ENCODE data around the gene ATP6V0E2.

The ATP6V0E2 gene

GRCh38 chr7:149862156-149862555, 11.6 kb upstream of the ATP6V0E2 start:
- DNase-seq (ENCODE audit: low read depth): no peak
- H3K4me3 ChIP-seq (ENCODE audit: control insufficient read depth, low read depth, low read length): no peak overlapping the region
- TF ChIP-seq CTCF (IDR thresholded peaks at IDR 0.05; ENCODE audit: control insufficient read depth, insufficient read depth, low read depth, low read length, missing control alignments): no peak

- TF ChIP-seq CTCF (IDR thresholded peaks at IDR 0.05; ENCODE audit: control insufficient read depth, insufficient read depth, low read depth, low read length, missing control alignments): no peak
- no peak for DNase-seq (ENCODE audit: low read depth)
- H3K4me3 ChIP-seq (ENCODE audit: control insufficient read depth, low read depth, low read length): no peak overlapping the region
These were observed 10.3 kb upstream of the ATP6V0E2 start for GRCh38 chr7:149863500-149863899.

DNA sequence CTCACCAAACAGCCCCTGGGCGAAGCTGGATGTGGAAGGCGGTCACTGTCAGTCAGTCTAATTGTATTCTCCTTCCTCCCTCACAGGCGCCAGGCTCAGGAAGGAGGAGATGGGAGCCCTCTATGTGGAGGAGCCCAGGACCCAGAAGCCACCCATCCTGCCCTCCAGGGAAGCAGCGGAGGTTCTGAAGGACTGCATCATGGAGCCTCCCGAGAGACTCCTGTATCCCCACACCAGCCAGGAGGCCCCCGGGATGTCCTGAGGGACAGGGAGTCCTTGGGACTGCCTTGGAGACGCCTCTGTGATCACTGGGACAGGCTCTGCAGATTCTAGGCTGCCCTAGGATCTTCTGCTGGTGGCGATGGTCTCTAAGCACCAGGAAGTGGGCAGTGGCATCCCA, 9.7 kb upstream of the ATP6V0E2 start:
- no peak for DNase-seq (ENCODE audit: low read depth)
- no peak overlapping the region for H3K4me3 ChIP-seq (ENCODE audit: control insufficient read depth, low read depth, low read length)
- no peak for TF ChIP-seq CTCF (IDR thresholded peaks at IDR 0.05; ENCODE audit: control insufficient read depth, insufficient read depth, low read depth, low read length, missing control alignments)

DNA sequence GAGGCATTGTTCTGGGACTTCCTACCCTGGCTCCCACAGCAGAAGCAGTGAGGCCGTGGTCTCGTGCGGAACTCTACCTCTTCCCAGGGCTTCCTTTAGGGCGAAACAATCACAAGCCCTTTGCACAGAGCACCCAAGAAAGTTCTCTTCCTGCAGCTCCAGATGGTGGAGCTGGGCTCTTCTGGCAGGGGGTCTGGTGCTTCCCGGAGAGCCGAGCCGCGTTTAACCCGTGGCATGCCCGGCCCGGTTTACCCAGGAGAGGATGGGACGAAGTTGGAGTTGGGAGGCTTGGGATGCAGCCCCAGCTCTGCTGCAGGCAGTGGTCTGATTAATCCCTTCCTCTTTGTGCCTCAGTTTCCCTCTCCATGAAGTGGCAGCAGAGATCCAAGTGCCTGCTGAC, 9.0 kb upstream of the ATP6V0E2 start:
- no peak for DNase-seq (ENCODE audit: low read depth)
- TF ChIP-seq CTCF (IDR thresholded peaks at IDR 0.05; ENCODE audit: control insufficient read depth, insufficient read depth, low read depth, low read length, missing control alignments): no peak

DNA sequence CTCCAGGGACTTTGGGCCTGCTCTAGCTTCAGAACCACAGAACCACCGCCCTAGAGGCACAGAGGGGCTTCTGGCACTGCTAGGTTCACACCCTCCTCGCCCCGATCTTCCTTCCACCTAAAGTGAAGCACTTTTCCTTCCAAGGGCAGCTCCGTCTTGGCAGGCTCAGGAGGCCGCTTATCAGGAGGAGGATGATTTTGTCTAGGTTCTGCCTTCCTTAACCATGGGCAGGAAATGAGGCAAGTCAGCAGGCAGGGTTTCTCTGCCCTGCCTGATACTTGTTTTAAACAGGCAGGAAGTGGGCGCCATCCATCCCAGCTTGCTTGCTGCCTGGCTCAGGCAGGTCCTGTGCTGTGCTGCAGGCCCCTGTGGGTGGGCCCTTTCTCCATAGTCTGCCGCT, 8.3 kb upstream of the ATP6V0E2 start:
- TF ChIP-seq CTCF (IDR thresholded peaks at IDR 0.05; ENCODE audit: control insufficient read depth, insufficient read depth, low read depth, low read length, missing control alignments): no peak
- no peak overlapping the region for H3K4me3 ChIP-seq (ENCODE audit: control insufficient read depth, low read depth, low read length)
- no peak for DNase-seq (ENCODE audit: low read depth)

More for the DNA sequence above, 9.0 kb upstream of the ATP6V0E2 start:
- H3K4me3 ChIP-seq (ENCODE audit: control insufficient read depth, low read depth, low read length): no peak overlapping the region

DNA sequence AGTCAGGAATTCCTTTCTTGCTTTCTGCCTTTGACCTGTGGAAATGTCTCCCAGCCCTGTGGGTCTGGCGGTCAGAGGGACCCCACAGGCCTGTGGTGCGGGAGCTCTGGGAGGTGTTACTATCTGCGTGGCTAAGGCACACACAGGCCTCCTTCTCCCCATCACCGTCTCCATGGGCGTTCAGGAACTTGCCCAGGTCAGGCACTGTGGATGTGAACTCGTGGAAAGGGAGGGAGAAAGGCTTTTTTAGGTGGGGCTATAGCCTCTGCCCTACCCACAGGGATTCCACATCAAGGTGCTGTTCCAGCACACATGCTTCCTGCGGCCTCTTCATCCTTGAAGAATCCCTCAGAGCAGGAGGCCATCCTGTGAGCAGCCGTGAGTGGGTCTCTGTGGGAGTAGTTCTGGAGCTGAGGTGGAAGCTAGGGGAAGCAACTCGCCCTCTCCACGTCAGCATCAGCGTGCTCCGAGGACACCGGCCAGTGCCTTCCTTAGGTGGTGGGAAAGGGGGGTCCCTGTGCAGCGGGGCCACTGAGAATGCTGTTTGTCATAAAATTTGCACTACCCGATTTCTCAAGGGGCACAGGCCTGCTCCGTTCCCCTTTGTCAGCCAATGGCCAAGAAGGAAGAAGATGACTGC, 7.5 kb upstream of the ATP6V0E2 start:
- no peak overlapping the region for H3K4me3 ChIP-seq (ENCODE audit: control insufficient read depth, low read depth, low read length)
- TF ChIP-seq CTCF (IDR thresholded peaks at IDR 0.05; ENCODE audit: control insufficient read depth, insufficient read depth, low read depth, low read length, missing control alignments): no peak
- no peak for DNase-seq (ENCODE audit: low read depth)

All from AG09309 (cell line).